PFSK-1 (cell line): Measurements from ENCODE around the gene NT5C2.

ENCODE experiments used
- FOXP2 ChIP-seq: optimal IDR thresholded peaks from 2 replicates; pipeline ENCODE3; 2011; ENCODE audit warnings: borderline replicate concordance, control low read depth, inconsistent platforms; ENCODE audit not compliant: insufficient read depth; ENCODE audit errors: extremely low read length, extremely low read depth
- POLR2AphosphoS5 ChIP-seq: IDR thresholded peaks from 2 replicates; pipeline ENCODE4 v1.6.1; 2012; ENCODE audit warnings: low read depth, mild to moderate bottlenecking, control low read depth, low read length, moderate library complexity
- REST ChIP-seq, 2 experiments: IDR thresholded peaks; 2 replicates each; pipeline versions ENCODE4 v1.6.1 to v1.8.0; 2011 to 2012; ENCODE audit warnings: low read depth in 2 of 2, low read length in 2 of 2, control low read depth in 1 of 2, inconsistent platforms in 1 of 2, mild to moderate bottlenecking in 1 of 2, moderate library complexity in 1 of 2; ENCODE audit not compliant: insufficient read depth in 1 of 2
- SIN3A ChIP-seq: IDR thresholded peaks from 2 replicates; pipeline ENCODE4 v1.6.1; 2012; ENCODE audit warnings: mild to moderate bottlenecking, low read length, moderate library complexity, borderline replicate concordance; ENCODE audit not compliant: insufficient read depth
- TAF1 ChIP-seq: IDR thresholded peaks from 2 replicates; pipeline ENCODE4 v1.6.1; 2012; ENCODE audit warnings: low read length, control low read depth, borderline replicate concordance; ENCODE audit not compliant: insufficient read depth

NT5C2 gene

GRCh38 chr10:103232131-103232673 lies 39.1 kb upstream of the NT5C2 start:
- TF ChIP-seq FOXP2 (no peak), REST (IDR thresholded peaks at IDR 0.05; ENCODE audit: insufficient read depth in 1 of 2, low read depth in 2 of 2, low read length in 2 of 2) (no peak), SIN3A (no peak), TAF1 (no peak), POLR2AphosphoS5 (no peak)

- TF ChIP-seq TAF1 = no peak
- no peak for TF ChIP-seq REST (IDR thresholded peaks at IDR 0.05; ENCODE audit: insufficient read depth in 1 of 2, low read depth in 2 of 2, low read length in 2 of 2)
- TF ChIP-seq FOXP2 = no peak
- no peak for TF ChIP-seq SIN3A
- TF ChIP-seq POLR2AphosphoS5 = no peak
Observed at GRCh38 chr10:103231047-103231551, 38.0 kb upstream of the NT5C2 start.

DNA sequence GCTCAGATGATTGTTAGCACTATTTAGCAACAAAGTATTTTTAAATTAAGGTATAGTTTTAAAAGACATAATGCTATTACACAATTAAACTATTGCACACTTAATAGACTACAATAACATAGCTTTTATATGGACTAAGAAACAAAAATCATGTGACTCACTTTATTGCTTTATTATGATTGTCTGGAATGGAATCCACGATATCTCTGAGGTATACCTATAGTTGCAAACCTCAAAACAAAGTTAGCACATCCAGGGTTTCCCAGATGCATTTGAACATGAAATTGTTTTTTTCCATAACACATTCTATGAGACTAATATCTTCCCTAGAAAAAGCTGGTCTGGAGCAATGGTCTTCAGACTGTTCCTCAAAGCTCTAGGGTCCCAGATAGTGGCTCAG lies 34.3 kb upstream of the NT5C2 start:
- TF ChIP-seq SIN3A = no peak
- TF ChIP-seq TAF1 = no peak
- TF ChIP-seq FOXP2 = no peak
- TF ChIP-seq POLR2AphosphoS5 = no peak
- no peak for TF ChIP-seq REST (IDR thresholded peaks at IDR 0.05; ENCODE audit: insufficient read depth in 1 of 2, low read depth in 2 of 2, low read length in 2 of 2)

DNA sequence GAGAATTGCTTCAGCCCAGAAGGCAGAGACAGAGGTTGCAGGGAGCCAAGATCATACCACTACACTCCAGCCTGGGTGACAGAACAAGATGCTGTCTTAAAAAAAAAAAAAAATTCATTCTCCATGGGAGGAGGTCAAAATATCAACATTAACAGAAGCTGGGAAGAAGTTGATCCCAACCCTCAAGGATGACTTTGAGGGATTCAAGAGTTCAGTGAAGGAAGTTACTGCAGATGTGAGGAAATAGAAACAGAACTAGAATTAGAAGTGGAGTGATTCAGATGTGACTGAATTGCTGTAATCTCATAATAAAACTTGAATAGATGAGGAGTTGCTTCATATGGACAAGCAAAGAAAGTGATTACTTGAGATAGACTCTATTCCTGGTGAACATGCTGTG lies 32.9 kb upstream of the NT5C2 start:
- TF ChIP-seq POLR2AphosphoS5 = no peak
- TF ChIP-seq SIN3A = no peak
- TF ChIP-seq TAF1 = no peak
- no peak for TF ChIP-seq REST (IDR thresholded peaks at IDR 0.05; ENCODE audit: insufficient read depth in 1 of 2, low read depth in 2 of 2, low read length in 2 of 2)
- no peak for TF ChIP-seq FOXP2

DNA sequence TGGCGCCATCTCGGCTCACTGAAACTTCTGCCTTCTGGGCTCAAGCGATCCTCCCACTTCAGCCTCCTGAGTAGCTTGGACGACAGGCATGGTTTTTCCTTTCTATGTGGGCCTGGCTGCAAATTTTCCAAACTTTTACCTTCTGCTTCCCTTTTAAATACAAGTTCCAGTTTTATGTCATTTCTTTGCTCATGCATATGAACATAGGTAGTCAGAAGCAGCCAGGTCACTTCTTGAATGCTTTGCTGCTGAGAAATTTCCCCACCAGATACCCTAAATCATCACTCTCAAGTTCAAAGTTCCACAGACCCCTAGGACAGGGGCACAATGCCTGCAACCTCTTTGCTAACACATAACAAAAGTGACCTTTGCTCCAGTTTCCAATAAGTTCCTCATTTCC lies 31.1 kb upstream of the NT5C2 start:
- TF ChIP-seq TAF1 (no peak), POLR2AphosphoS5 (no peak), FOXP2 (no peak), REST (IDR thresholded peaks at IDR 0.05; ENCODE audit: insufficient read depth in 1 of 2, low read depth in 2 of 2, low read length in 2 of 2) (no peak), SIN3A (no peak)
